GM12865 (cell line): Measurements from ENCODE around the gene DIP2C.

ENCODE experiments used
- DNase-seq: peaks from one replicate; pipeline ENCODE4 v3.0.0; 2010; ENCODE audit warnings: low read depth
- H3K4me3 ChIP-seq: 2 replicates; pipeline ENCODE4 v1.5.1; 2011; ENCODE audit warnings: mild to moderate bottlenecking, low read depth, low read length, control low read depth
- CTCF ChIP-seq: IDR thresholded peaks from 2 replicates; pipeline ENCODE4 v1.5.1; 2011; ENCODE audit warnings: low read length, control low read depth, low read depth, inconsistent platforms; ENCODE audit not compliant: insufficient read depth; ENCODE audit errors: missing control alignments

Gene DIP2C

GRCh38 chr10:604716-605631 is 84.5 kb downstream of the DIP2C start:
- DNase-seq: no peak
- no peak for TF ChIP-seq CTCF
- no peak overlapping the region for H3K4me3 ChIP-seq

- H3K4me3 ChIP-seq: no peak overlapping the region
- DNase-seq: no peak
- no peak for TF ChIP-seq CTCF
Observed at GRCh38 chr10:603745-604144, 85.7 kb downstream of the DIP2C start.

GRCh38 chr10:602391-603005 is 87.0 kb downstream of the DIP2C start:
- DNase-seq: no peak
- H3K4me3 ChIP-seq: no peak overlapping the region

GRCh38 chr10:601660-601963 is 87.9 kb downstream of the DIP2C start:
- TF ChIP-seq CTCF: no peak
- DNase-seq: no peak
- no peak overlapping the region for H3K4me3 ChIP-seq

More at GRCh38 chr10:602391-603005, 87.0 kb downstream of the DIP2C start:
- TF ChIP-seq CTCF: no peak

- no peak overlapping the region for H3K4me3 ChIP-seq
- no peak for DNase-seq
- TF ChIP-seq CTCF: no peak
Observed at GRCh38 chr10:600876-601659, 88.4 kb downstream of the DIP2C start.

- no peak overlapping the region for H3K4me3 ChIP-seq
- DNase-seq: no peak
- TF ChIP-seq CTCF: no peak
Observed at GRCh38 chr10:600234-600633, 89.2 kb downstream of the DIP2C start.
